GM12891 (cell line): Measurements from ENCODE around the gene KLRF1.

ENCODE experiments used
- DNase-seq: peaks from one replicate; pipeline ENCODE4 v3.0.0; 2011; ENCODE audit warnings: low spot score; ENCODE audit not compliant: insufficient read length
- FAIRE-seq: peaks from 2 replicates; lab custom pipeline; 2011; peaks lifted over from hg19 to GRCh38; lab: Jason Lieb, UNC
- PAX5 ChIP-seq: IDR thresholded peaks from 2 replicates; pipeline ENCODE4 v1.6.1; 2011; ENCODE audit warnings: low read length, moderate library complexity, mild to moderate bottlenecking; ENCODE audit not compliant: insufficient read depth, severe bottlenecking
- POLR2A ChIP-seq: IDR thresholded peaks from 2 replicates; pipeline ENCODE4 v1.6.1; 2011; ENCODE audit warnings: low read depth, low read length, control low read depth
- POLR2AphosphoS5 ChIP-seq: IDR thresholded peaks from 2 replicates; pipeline ENCODE4 v1.6.1; 2011; ENCODE audit warnings: low read depth, low read length, control low read depth
- POU2F2 ChIP-seq: IDR thresholded peaks from 2 replicates; pipeline ENCODE4 v1.6.1; 2011; ENCODE audit warnings: low read depth, mild to moderate bottlenecking, control low read depth, low read length, moderate library complexity
- SPI1 ChIP-seq: IDR thresholded peaks from 2 replicates; pipeline ENCODE4 v1.6.1; 2011; ENCODE audit warnings: low read depth, low read length, control low read depth
- TAF1 ChIP-seq: IDR thresholded peaks from 2 replicates; pipeline ENCODE4 v1.6.1; 2011; ENCODE audit warnings: low read depth, low read length, control low read depth

Gene KLRF1

GRCh38 chr12:9829982-9830381 lies 2.7 kb downstream of the KLRF1 start:
- no peak for FAIRE-seq

GRCh38 chr12:9831720-9832119 lies 4.4 kb downstream of the KLRF1 start:
- no peak for FAIRE-seq
- TF ChIP-seq TAF1 (no peak), PAX5 (no peak), POU2F2 (no peak), SPI1 (no peak), POLR2A (no peak), POLR2AphosphoS5 (no peak)
- DNase-seq: no peak

More at GRCh38 chr12:9829982-9830381, 2.7 kb downstream of the KLRF1 start:
- no peak for DNase-seq
- no peak for TF ChIP-seq PAX5
- no peak for TF ChIP-seq POLR2AphosphoS5
- TF ChIP-seq POLR2A: no peak
- no peak for TF ChIP-seq POU2F2
- no peak for TF ChIP-seq SPI1
- no peak for TF ChIP-seq TAF1

- DNase-seq (no peak), FAIRE-seq (no peak)
- TF ChIP-seq SPI1 (no peak), POLR2AphosphoS5 (no peak), POLR2A (no peak), POU2F2 (no peak), TAF1 (no peak), PAX5 (no peak)
Measured at GRCh38 chr12:9843407-9843806, 16.1 kb downstream of the KLRF1 start.

- FAIRE-seq (no peak), DNase-seq (no peak)
- TF ChIP-seq SPI1: no peak
- no peak for TF ChIP-seq POU2F2
- no peak for TF ChIP-seq TAF1
- TF ChIP-seq POLR2AphosphoS5: no peak
- no peak for TF ChIP-seq PAX5
- TF ChIP-seq POLR2A: no peak
Measured at GRCh38 chr12:9848899-9849298, 21.6 kb downstream of the KLRF1 start.

GRCh38 chr12:9851050-9851449 lies 23.8 kb downstream of the KLRF1 start:
- no peak for DNase-seq
- TF ChIP-seq TAF1: no peak
- no peak for TF ChIP-seq POU2F2
- no peak for FAIRE-seq

GRCh38 chr12:9851927-9852326 lies 24.6 kb downstream of the KLRF1 start:
- FAIRE-seq (no peak), DNase-seq (no peak)
- TF ChIP-seq TAF1 (no peak), PAX5 (no peak), POLR2AphosphoS5 (no peak), POLR2A (no peak)

GRCh38 chr12:9856151-9856550 lies 28.9 kb downstream of the KLRF1 start:
- no peak for TF ChIP-seq TAF1
- no peak for TF ChIP-seq POLR2A
- TF ChIP-seq PAX5: no peak
- no peak for TF ChIP-seq SPI1
- TF ChIP-seq POU2F2: no peak
- no peak for TF ChIP-seq POLR2AphosphoS5
- DNase-seq (no peak), FAIRE-seq (no peak)

- no peak for DNase-seq
- FAIRE-seq: no peak
- no peak for TF ChIP-seq PAX5
- no peak for TF ChIP-seq POLR2AphosphoS5
- TF ChIP-seq TAF1: no peak
- no peak for TF ChIP-seq POU2F2
- TF ChIP-seq POLR2A: no peak
- TF ChIP-seq SPI1: no peak
Measured at GRCh38 chr12:9856894-9857293, 29.6 kb downstream of the KLRF1 start.

GRCh38 chr12:9858135-9858534 lies 30.9 kb downstream of the KLRF1 start:
- FAIRE-seq (no peak), DNase-seq (no peak)
- TF ChIP-seq POLR2AphosphoS5 (no peak), POU2F2 (no peak), TAF1 (no peak), POLR2A (no peak), SPI1 (no peak), PAX5 (no peak)

GRCh38 chr12:9864913-9865675 lies 37.8 kb downstream of the KLRF1 start:
- DNase-seq (no peak), FAIRE-seq (no peak)
- TF ChIP-seq SPI1 (no peak), POLR2A (no peak), PAX5 (no peak), POU2F2 (no peak), TAF1 (no peak), POLR2AphosphoS5 (no peak)

- FAIRE-seq: no peak
- DNase-seq: no peak
- TF ChIP-seq POLR2AphosphoS5 (no peak), TAF1 (no peak), POU2F2 (no peak), POLR2A (no peak), PAX5 (no peak), SPI1 (no peak)
Measured at GRCh38 chr12:9866860-9867269, 39.6 kb downstream of the KLRF1 start.
